ENCODE measurements around the gene PTPN3. TPM values are rescaled to one million over a fixed set of nuclear protein-coding genes. Genes with fewer than 3 reads are reported as not detected.

Gene PTPN3
- total RNA-seq, 2 donors from 2014 or later, result 16.9 to 20.3 TPM

GRCh38 chr9:109414125-109414785 lies 83.9 kb downstream of the PTPN3 start:
- DNase-seq (ENCODE audit: low spot score), result no peak
- H3K4me1 ChIP-seq (ENCODE audit: control insufficient read depth in 1 of 2, low read depth in 2 of 2), result no peaks in the 10 kb centered on the region
- no peak for TF ChIP-seq CTCF (IDR thresholded peaks at IDR 0.05)
- H3K27me3 ChIP-seq (replicated peaks; ENCODE audit: insufficient read depth), result no peaks in the 10 kb centered on the region
- H3K9me3 ChIP-seq, result no peaks in the 10 kb centered on the region
- H3K27ac ChIP-seq, result no peak overlapping the region
- H3K4me3 ChIP-seq, result no peak overlapping the region
- ATAC-seq (ENCODE audit: insufficient number of reproducible peaks, low FRiP score, low read depth), result no peak
- peaks cover 27% of the 10 kb centered on the region for H3K36me3 ChIP-seq

DNA sequence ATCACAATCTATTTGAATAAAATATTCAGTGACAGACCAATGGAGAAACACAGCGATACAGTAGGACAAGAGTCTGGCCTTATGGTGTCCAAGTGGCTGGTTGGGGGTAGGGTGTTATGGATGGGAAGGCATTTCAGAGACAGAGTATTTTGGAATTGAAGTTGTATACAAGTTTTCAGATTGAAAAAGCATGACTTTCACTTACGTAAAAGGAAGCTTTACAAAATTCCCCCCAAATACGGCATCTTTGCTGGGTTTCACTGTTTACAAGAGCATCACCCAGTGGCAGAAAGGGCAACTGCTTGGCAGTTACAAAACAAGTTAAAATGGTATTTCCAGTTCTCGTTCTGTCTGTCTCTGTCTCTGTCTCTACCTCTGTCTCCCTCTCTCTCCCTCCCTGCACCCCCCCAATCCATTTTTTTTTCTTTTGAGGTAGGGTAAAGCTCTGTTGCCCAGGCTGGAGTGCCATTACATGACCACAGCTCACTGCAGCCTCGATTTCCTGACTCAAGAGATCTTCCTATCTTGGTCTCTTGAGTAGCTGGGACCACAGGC lies 86.2 kb downstream of the PTPN3 start:
- no peak for DNase-seq (ENCODE audit: low spot score)
- H3K27ac ChIP-seq, result no peak overlapping the region

DNA sequence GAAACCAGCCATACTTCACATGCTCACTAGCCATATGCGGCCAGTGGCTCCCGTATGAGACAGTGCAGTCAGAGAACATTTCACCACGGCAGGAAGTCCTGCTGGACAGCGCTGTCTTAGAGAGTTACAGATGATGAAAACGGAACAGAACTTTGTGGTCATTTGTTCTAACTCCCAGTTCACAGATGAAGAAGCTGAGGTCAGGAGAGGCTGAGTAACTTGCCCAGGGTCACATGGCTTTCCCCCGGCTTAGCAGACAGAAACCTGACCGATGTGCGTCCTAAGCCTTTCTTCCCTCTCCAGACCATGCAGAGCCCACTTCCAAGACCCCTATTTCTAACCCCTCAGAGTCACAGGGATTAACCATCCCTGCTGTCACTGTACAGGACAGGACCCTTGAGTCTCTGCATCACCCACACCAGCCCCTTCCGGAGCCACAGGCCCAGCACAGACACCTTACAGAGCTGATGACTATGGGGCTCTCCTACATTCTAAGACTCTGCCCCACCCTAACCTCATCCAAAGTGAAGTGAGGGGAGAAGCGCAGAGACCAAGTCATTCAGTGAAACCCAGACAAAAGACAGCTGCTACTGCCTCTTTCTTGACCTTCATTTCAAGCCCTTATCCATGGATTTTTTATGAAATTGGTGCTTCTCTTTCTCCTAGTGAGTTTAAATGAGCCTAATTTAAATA lies 86.9 kb downstream of the PTPN3 start:
- DNase-seq (ENCODE audit: low spot score) (no peak), ATAC-seq (ENCODE audit: insufficient number of reproducible peaks, low FRiP score, low read depth) (no peak)
- Histone ChIP-seq H3K4me3 (no peak overlapping the region), H3K27me3 (replicated peaks; ENCODE audit: insufficient read depth) (no peaks in the 10 kb centered on the region), H3K9me3 (no peaks in the 10 kb centered on the region), H3K36me3 (peaks cover 39% of the 10 kb centered on the region), H3K4me1 (ENCODE audit: control insufficient read depth in 1 of 2, low read depth in 2 of 2) (no peaks in the 10 kb centered on the region), H3K27ac (no peak overlapping the region)
- no peak for TF ChIP-seq CTCF (IDR thresholded peaks at IDR 0.05)

More for the DNA sequence above, 86.2 kb downstream of the PTPN3 start:
- Histone ChIP-seq H3K9me3 (no peaks in the 10 kb centered on the region), H3K4me1 (ENCODE audit: control insufficient read depth in 1 of 2, low read depth in 2 of 2) (no peaks in the 10 kb centered on the region), H3K4me3 (no peak overlapping the region), H3K27me3 (replicated peaks; ENCODE audit: insufficient read depth) (no peaks in the 10 kb centered on the region), H3K36me3 (peaks cover 32% of the 10 kb centered on the region)
- no peak for ATAC-seq (ENCODE audit: insufficient number of reproducible peaks, low FRiP score, low read depth)
- TF ChIP-seq CTCF (IDR thresholded peaks at IDR 0.05), result peak; percentile 54

- Histone ChIP-seq H3K4me3 (no peak overlapping the region), H3K4me1 (ENCODE audit: control insufficient read depth in 1 of 2, low read depth in 2 of 2) (no peaks in the 10 kb centered on the region), H3K27me3 (replicated peaks; ENCODE audit: insufficient read depth) (no peaks in the 10 kb centered on the region), H3K36me3 (peaks cover 48% of the 10 kb centered on the region), H3K9me3 (no peaks in the 10 kb centered on the region), H3K27ac (no peak overlapping the region)
- no peak for DNase-seq (ENCODE audit: low spot score)
- TF ChIP-seq CTCF (IDR thresholded peaks at IDR 0.05), result no peak
- ATAC-seq (ENCODE audit: insufficient number of reproducible peaks, low FRiP score, low read depth), result no peak
These were observed 88.2 kb downstream of the PTPN3 start for GRCh38 chr9:109409773-109410397.
